Small intestine (tissue), 7 donors: ENCODE results near the gene GAB2. TPM values are rescaled to one million over a fixed set of nuclear protein-coding genes. Genes with fewer than 3 reads are reported as not detected.

ENCODE experiments used
- DNase-seq, 2 donors: peaks; one replicate each; pipeline versions ENCODE4 v3.0.0 to v3.0.0-alpha.2; 2013
- FAIRE-seq: peaks from 2 replicates; lab custom pipeline; 2012; peaks lifted over from hg19 to GRCh38; lab: Jason Lieb, UNC
- H3K27ac ChIP-seq, 3 donors: one replicate each; pipeline ENCODE4 v1.5.1; 2013; ENCODE audit warnings: low read length in 2 of 3, mild to moderate bottlenecking in 2 of 3, control low read depth in 1 of 3, inconsistent platforms in 1 of 3, low read depth in 1 of 3, moderate library complexity in 1 of 3
- H3K27me3 ChIP-seq, 3 donors: one replicate each; pipeline ENCODE4 v1.6.1; 2013; ENCODE audit warnings: low read length in 3 of 3, inconsistent platforms in 1 of 3; ENCODE audit not compliant: control insufficient read depth in 3 of 3, insufficient read depth in 3 of 3
- H3K36me3 ChIP-seq, 3 donors: one replicate each; pipeline ENCODE4 v1.6.1; 2013; ENCODE audit warnings: low read length in 3 of 3, inconsistent platforms in 1 of 3, low read depth in 1 of 3, mild to moderate bottlenecking in 1 of 3, moderate library complexity in 1 of 3; ENCODE audit not compliant: control insufficient read depth in 3 of 3, insufficient read depth in 2 of 3
- H3K4me1 ChIP-seq, 3 donors: one replicate each; pipeline ENCODE4 v1.6.1; 2013; ENCODE audit warnings: low read length in 2 of 3, inconsistent platforms in 1 of 3, low read depth in 1 of 3, mild to moderate bottlenecking in 1 of 3, moderate library complexity in 1 of 3; ENCODE audit not compliant: control insufficient read depth in 3 of 3, insufficient read depth in 2 of 3
- H3K4me3 ChIP-seq, 3 donors: one replicate each; pipeline ENCODE4 v1.5.1; 2013; ENCODE audit warnings: low read length in 3 of 3, control low read depth in 1 of 3, inconsistent platforms in 1 of 3, low read depth in 1 of 3, mild to moderate bottlenecking in 1 of 3, moderate library complexity in 1 of 3
- H3K9me3 ChIP-seq, 2 donors: one replicate each; pipeline ENCODE4 v1.6.1; 2013; ENCODE audit warnings: low read depth in 1 of 2, low read length in 1 of 2; ENCODE audit not compliant: control insufficient read depth in 2 of 2, insufficient read depth in 1 of 2
- WGBS, 3 donors: extraction: QIAGEN DNeasy Blood & Tissue Kit; methylation state at CpG; one replicate each; pipeline ENCODE4 v1.1.7; 2013; 5-methylcytosine and 5-hydroxymethylcytosine counted together
- polyA plus RNA-seq, 4 donors: library from polyadenylated mRNA; stranded (reverse) in 3 of 4; unstranded in 1 of 4; fragments of 200-250 nt in 3 of 4; fragments of 120-200 nt in 1 of 4; gene quantifications; one replicate each; pipeline versions ENCODE4 v1.2.1 to v1.2.3, GENCODE V29; 2013
- donor health status: healthy with polysubstance abuse.
- donor health status: control.
- donor health status: control.
- donor health status: Bipolar disorder and iron deficiency.
- donor health status: healthy.

The GAB2 gene
- polyA plus RNA-seq, 4 donors, result 6.8 to 13.6 (median 8.5) TPM

DNA sequence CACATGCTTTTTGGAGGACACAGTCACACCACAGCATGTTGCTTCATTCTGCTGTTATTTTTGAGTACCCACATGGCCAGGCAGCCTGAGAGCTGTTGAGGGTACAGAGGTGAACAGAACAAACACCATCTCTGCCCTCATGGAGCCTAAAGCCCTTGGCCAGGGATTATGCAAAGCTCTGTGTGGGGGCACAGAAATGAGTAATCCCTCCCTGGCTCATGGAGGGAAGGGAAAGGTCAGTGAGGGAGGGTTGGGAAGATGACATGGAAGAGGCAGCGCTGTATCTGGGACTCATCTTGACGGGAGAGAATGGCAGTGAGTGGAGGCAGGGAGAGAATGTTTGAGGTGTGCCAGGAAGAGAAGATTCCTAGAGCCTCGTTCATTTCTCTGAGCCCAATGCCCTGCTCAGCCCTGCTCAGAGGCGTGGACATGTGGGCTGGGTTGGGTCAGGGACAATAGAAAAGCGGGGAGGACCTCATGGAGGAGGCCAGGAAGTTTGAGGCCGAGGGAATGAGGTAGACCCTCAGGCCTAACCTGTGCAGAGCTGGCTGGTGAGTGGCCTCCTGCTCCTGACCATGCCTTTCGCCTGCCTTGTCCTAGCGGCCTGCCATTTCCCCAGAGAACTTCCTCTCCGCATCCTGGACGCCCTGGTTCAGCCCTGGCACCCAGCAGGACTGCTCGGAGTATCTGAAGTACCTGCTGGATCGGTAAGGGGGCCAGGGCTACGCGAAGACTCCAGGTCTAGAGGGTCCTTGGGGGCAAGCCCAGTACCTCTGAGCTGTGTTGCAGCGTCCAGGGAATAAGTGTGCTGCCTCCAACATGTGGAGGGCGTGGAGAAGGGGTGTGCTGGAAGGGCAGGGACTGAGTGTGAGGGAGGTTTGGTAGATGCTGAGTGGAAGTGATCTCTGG lies 209.1 kb downstream of the GAB2 start:
- WGBS, 3 donors, result 89 to 93% (median 92%) methylated on average over 16 of the region's 16 CpGs
- H3K9me3 ChIP-seq, result peaks cover 0 to 2% of the 10 kb centered on the region in 2 donors
- no peaks in the 10 kb centered on the region for H3K4me1 ChIP-seq
- no peak overlapping the region for H3K27ac ChIP-seq
- H3K27me3 ChIP-seq, result no peaks in the 10 kb centered on the region
- peaks cover 3 to 36% (median 3%) of the 10 kb centered on the region in 3 donors for H3K36me3 ChIP-seq
- FAIRE-seq (no peak), DNase-seq (no peak)
- H3K4me3 ChIP-seq, result no peak overlapping the region

GRCh38 chr11:78207532-78208256 lies 209.9 kb downstream of the GAB2 start:
- Histone ChIP-seq H3K4me3 (no peak overlapping the region), H3K36me3 (peaks cover 3 to 28% (median 3%) of the 10 kb centered on the region in 3 donors), H3K4me1 (peaks cover under 1 to 5% (median 2%) of the 10 kb centered on the region in 3 donors), H3K27ac (no peak overlapping the region), H3K27me3 (no peaks in the 10 kb centered on the region), H3K9me3 (peaks cover 0 to 2% of the 10 kb centered on the region in 2 donors)
- FAIRE-seq (no peak), DNase-seq (no peak)
- 84 to 88% (median 86%) methylated on average over 11 of the region's 11 CpGs for WGBS, 3 donors

DNA sequence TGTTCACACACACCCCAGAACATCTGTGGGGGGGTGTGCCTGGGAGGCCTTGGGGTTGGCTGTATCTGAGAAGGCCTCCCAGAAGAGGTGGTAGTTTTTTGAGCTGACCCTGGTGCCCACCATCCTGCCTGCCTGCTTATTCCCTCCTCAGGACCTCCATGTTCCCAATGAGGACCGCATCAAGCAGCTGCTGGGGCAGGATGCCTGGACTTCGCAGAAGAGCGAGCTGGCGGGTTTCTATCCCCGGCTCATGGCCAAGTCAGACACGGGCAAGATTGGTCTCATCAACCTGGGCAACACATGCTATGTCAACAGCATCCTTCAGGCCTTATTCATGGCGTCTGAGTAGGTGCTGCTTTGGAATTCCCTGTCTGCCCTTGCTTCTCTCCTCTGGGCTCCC lies 211.9 kb downstream of the GAB2 start:
- no peak for DNase-seq
- peaks cover 2 to 10% (median 3%) of the 10 kb centered on the region in 3 donors for H3K4me1 ChIP-seq
- H3K27me3 ChIP-seq, result no peaks in the 10 kb centered on the region
- 93 to 96% (median 96%) methylated on average over 7 of the region's 7 CpGs for WGBS, 3 donors
- H3K4me3 ChIP-seq, result no peak overlapping the region
- no peak for FAIRE-seq
- H3K27ac ChIP-seq, result no peak overlapping the region
- peaks cover 3 to 30% (median 3%) of the 10 kb centered on the region in 3 donors for H3K36me3 ChIP-seq
- peaks cover 0 to 2% of the 10 kb centered on the region in 2 donors for H3K9me3 ChIP-seq

- 93 to 96% (median 96%) methylated on average over 4 of the region's 4 CpGs for WGBS, 3 donors
- Histone ChIP-seq H3K36me3 (peaks cover 1 to 31% (median 2%) of the 10 kb centered on the region in 3 donors), H3K4me3 (no peak overlapping the region), H3K4me1 (peaks cover 2 to 10% (median 3%) of the 10 kb centered on the region in 3 donors), H3K9me3 (no peaks in the 10 kb centered on the region), H3K27ac (no peak overlapping the region), H3K27me3 (no peaks in the 10 kb centered on the region)
- DNase-seq (no peak), FAIRE-seq (no peak)
Observed at GRCh38 chr11:78205256-78205655, 212.4 kb downstream of the GAB2 start.

GRCh38 chr11:78203184-78203583 lies 214.4 kb downstream of the GAB2 start:
- no peak overlapping the region for H3K4me3 ChIP-seq
- peaks cover 2 to 10% (median 3%) of the 10 kb centered on the region in 3 donors for H3K4me1 ChIP-seq
- H3K27me3 ChIP-seq, result no peaks in the 10 kb centered on the region
- FAIRE-seq (no peak), DNase-seq (peak in 1 of 2 donors; percentile 58)
- H3K27ac ChIP-seq, result peak overlapping the region in 2 of 3 donors; percentile 37 to 78
- H3K9me3 ChIP-seq, result no peaks in the 10 kb centered on the region
- WGBS, 3 donors, result 71 to 72% (median 71%) methylated on average over 10 of the region's 10 CpGs
- peaks cover 0 to 32% (median 0%) of the 10 kb centered on the region in 3 donors for H3K36me3 ChIP-seq

- peaks cover 2 to 10% (median 3%) of the 10 kb centered on the region in 3 donors for H3K4me1 ChIP-seq
- no peak overlapping the region for H3K4me3 ChIP-seq
- DNase-seq (peak; percentile 65 to 70), FAIRE-seq (no peak)
- H3K36me3 ChIP-seq, result peaks cover 0 to 34% (median 0%) of the 10 kb centered on the region in 3 donors
- H3K9me3 ChIP-seq, result no peaks in the 10 kb centered on the region
- WGBS, 3 donors, result 13 to 39% (median 16%) methylated on average over 3 of the region's 3 CpGs
- H3K27me3 ChIP-seq, result no peaks in the 10 kb centered on the region
- H3K27ac ChIP-seq, result peak overlapping the region in 2 of 3 donors; percentile 37 to 78
Observed at GRCh38 chr11:78202733-78203167, 214.9 kb downstream of the GAB2 start.

- peaks cover 0 to 8% (median 0%) of the 10 kb centered on the region in 3 donors for H3K27me3 ChIP-seq
- no peak for DNase-seq
- H3K4me1 ChIP-seq, result peaks cover 2 to 10% (median 3%) of the 10 kb centered on the region in 3 donors
- H3K36me3 ChIP-seq, result peaks cover 0 to 33% (median 0%) of the 10 kb centered on the region in 3 donors
- FAIRE-seq, result no peak
- peak overlapping the region in 1 of 3 donors; percentile 18 for H3K27ac ChIP-seq
- WGBS, 3 donors, result 85 to 89% (median 87%) methylated on average over 9 of the region's 9 CpGs
- no peak overlapping the region for H3K4me3 ChIP-seq
- no peaks in the 10 kb centered on the region for H3K9me3 ChIP-seq
Observed at GRCh38 chr11:78201096-78201818, 216.4 kb downstream of the GAB2 start.
